HCT116 (cell line): ENCODE data around the gene STPG2.

Source experiments
- POLR2A ChIP-seq: IDR thresholded peaks from 2 replicates; pipeline ENCODE4 v1.7.0; 2011; ENCODE audit warnings: borderline replicate concordance; ENCODE audit not compliant: insufficient read depth, insufficient read length; ENCODE audit errors: extremely low read depth
- TF ChIP-seq, protein P1 (sequence below): IDR thresholded peaks from 2 replicates; pipeline ENCODE4 v1.6.1; 2012

GRCh38 chr4:98046665-98047064 lies 96.6 kb downstream of the STPG2 start:
- TF ChIP-seq POLR2A, result no peak
- TF ChIP-seq, protein P1, sequence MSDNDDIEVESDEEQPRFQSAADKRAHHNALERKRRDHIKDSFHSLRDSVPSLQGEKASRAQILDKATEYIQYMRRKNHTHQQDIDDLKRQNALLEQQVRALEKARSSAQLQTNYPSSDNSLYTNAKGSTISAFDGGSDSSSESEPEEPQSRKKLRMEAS, result no peak
